Measurements from ENCODE around the gene TIGD1.

TIGD1 gene

GRCh38 chr2:232524771-232525170 is 25.6 kb downstream of the TIGD1 start:
- in situ Hi-C loops (cut with MboI; ENCODE audit: low sequenced_read_pairs): no loop called here

- in situ Hi-C loops (cut with MboI; ENCODE audit: low sequenced_read_pairs): no loop called here
Observed at GRCh38 chr2:232523682-232524597, 26.4 kb downstream of the TIGD1 start.

- in situ Hi-C loops (cut with MboI; ENCODE audit: low sequenced_read_pairs): no loop called here
Observed at GRCh38 chr2:232523402-232523681, 27.0 kb downstream of the TIGD1 start.

GRCh38 chr2:232522623-232523401 is 27.5 kb downstream of the TIGD1 start:
- in situ Hi-C loops (cut with MboI; ENCODE audit: low sequenced_read_pairs): no loop called here

GRCh38 chr2:232521959-232522622 is 28.3 kb downstream of the TIGD1 start:
- in situ Hi-C loops (cut with MboI; ENCODE audit: low sequenced_read_pairs): no loop called here

GRCh38 chr2:232521098-232521497 is 29.3 kb downstream of the TIGD1 start:
- in situ Hi-C loops (cut with MboI; ENCODE audit: low sequenced_read_pairs): no loop called here

GRCh38 chr2:232520489-232520888 is 29.9 kb downstream of the TIGD1 start:
- in situ Hi-C loops (cut with MboI; ENCODE audit: low sequenced_read_pairs): no loop called here

- in situ Hi-C loops (cut with MboI; ENCODE audit: low sequenced_read_pairs): no loop called here
Observed at GRCh38 chr2:232519581-232520438, 30.5 kb downstream of the TIGD1 start, which contains the start of gene PRSS56. PRSS56 (plus strand) TSS chr2:232520388; CDS start chr2:232520599, 211 bp downstream.

- in situ Hi-C loops (cut with MboI; ENCODE audit: low sequenced_read_pairs): no loop called here
Observed at GRCh38 chr2:232518844-232519243, 31.5 kb downstream of the TIGD1 start.

GRCh38 chr2:232516551-232516950 is 33.8 kb downstream of the TIGD1 start:
- in situ Hi-C loops (cut with MboI; ENCODE audit: low sequenced_read_pairs): no loop called here

GRCh38 chr2:232515639-232516038 is 34.7 kb downstream of the TIGD1 start:
- in situ Hi-C loops (cut with MboI; ENCODE audit: low sequenced_read_pairs): no loop called here

GRCh38 chr2:232513353-232513752 is 37.0 kb downstream of the TIGD1 start:
- in situ Hi-C loops (cut with MboI; ENCODE audit: low sequenced_read_pairs): no loop called here

GRCh38 chr2:232512602-232513001 is 37.8 kb downstream of the TIGD1 start:
- in situ Hi-C loops (cut with MboI; ENCODE audit: low sequenced_read_pairs): no loop called here

GRCh38 chr2:232511336-232511890 is 38.9 kb downstream of the TIGD1 start:
- in situ Hi-C loops (cut with MboI; ENCODE audit: low sequenced_read_pairs): no loop called here

- in situ Hi-C loops (cut with MboI; ENCODE audit: low sequenced_read_pairs): no loop called here
Observed at GRCh38 chr2:232508251-232508650, 42.1 kb downstream of the TIGD1 start.

GRCh38 chr2:232506709-232507108 is 43.6 kb downstream of the TIGD1 start:
- in situ Hi-C loops (cut with MboI; ENCODE audit: low sequenced_read_pairs): no loop called here

- in situ Hi-C loops (cut with MboI; ENCODE audit: low sequenced_read_pairs): no loop called here
Observed at GRCh38 chr2:232505856-232506255, 44.5 kb downstream of the TIGD1 start.

- in situ Hi-C loops (cut with MboI; ENCODE audit: low sequenced_read_pairs): no loop called here
Observed at GRCh38 chr2:232504438-232504837, 45.9 kb downstream of the TIGD1 start.

GRCh38 chr2:232503809-232504323 is 46.5 kb downstream of the TIGD1 start:
- in situ Hi-C loops (cut with MboI; ENCODE audit: low sequenced_read_pairs): no loop called here
